ENCODE results near the gene SPAG4. TPM values are rescaled to one million over a fixed set of nuclear protein-coding genes. Genes with fewer than 3 reads are reported as not detected.

SPAG4 gene, protein sequence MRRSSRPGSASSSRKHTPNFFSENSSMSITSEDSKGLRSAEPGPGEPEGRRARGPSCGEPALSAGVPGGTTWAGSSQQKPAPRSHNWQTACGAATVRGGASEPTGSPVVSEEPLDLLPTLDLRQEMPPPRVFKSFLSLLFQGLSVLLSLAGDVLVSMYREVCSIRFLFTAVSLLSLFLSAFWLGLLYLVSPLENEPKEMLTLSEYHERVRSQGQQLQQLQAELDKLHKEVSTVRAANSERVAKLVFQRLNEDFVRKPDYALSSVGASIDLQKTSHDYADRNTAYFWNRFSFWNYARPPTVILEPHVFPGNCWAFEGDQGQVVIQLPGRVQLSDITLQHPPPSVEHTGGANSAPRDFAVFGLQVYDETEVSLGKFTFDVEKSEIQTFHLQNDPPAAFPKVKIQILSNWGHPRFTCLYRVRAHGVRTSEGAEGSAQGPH
- 2.6 to 8.0 TPM (median 5.2 TPM) in 5 replicates for total RNA-seq (2022; extraction: Qiagen RNA extraction; ENCODE audit: low read depth)

DNA sequence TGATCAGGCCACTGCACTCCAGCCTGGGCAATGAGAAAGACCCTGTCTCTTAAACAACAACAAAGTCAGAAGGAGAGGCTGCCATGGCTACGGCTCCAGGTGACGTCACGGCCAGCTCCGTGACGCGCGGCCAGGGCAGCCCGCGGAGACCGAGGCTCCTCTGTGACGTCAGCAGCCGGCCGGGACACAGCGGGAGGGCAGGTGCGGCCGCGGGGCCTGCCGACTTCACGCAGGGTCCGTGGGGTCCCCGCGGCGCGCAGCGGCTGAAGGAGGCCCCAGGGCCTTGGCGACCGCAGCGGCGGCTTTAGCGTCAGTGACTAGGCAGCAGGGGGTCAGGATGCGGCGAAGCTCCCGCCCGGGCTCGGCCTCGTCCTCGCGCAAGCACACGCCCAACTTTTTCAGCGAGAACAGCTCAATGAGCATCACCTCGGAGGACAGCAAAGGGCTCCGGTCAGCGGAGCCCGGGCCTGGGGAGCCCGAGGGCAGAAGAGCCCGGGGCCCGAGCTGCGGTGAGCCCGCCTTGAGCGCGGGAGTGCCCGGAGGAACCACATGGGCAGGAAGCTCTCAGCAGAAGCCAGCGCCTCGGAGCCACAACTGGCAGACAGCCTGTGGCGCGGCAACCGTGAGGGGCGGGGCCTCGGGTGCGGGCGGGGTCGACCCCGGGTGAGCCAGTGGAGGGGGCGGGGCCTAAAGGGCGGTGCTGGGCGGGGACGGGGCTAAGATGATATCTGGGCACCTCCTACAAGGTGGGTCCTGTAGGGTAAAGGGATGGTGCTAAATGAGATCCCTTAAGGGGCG is at the start of gene SPAG4:
Gene SPAG4, plus strand, starts transcription at position 163 of the 798 bp plus-strand sequence. Its CDS starts 175 bp downstream, at position 338.

DNA sequence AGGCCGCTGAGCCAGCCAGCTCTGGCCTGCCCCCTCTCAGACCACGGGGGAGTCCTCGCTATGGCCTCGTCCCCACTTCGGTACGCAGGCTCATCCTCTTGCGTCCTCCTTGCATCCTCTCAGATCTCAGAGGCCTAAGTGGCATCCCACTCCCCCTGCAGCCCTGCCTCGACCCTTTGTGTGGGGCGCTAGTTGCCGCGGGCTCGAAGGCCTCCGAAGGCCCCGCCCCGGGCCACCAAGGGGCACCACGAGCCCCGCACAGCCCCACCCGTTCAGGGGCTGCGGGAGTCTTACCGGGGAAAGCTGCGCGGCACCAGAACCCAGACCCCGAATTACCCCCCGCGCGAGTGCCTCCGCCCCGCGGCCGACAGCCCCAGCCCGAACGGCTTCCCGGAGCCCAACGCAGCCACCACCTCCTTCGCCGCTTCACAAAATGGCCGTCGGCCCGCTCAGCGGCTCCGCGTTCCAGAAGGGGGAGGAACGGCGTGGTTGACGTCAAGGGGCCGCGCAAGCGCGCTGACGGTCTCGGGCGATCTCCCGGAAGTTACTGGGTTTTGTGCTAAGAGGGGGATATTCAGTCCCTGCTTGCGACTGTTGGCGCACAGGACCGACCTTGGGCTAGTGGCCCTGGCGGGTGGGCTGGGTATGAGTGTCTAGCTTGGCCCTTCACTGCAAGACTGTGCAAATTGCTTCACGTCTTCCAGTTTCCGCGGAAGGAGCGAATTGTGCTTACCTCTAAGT is 49.0 kb downstream of the SPAG4 start, which contains the start of the genes CPNE1 and RBM12:
Gene CPNE1, minus strand, starts transcription at position 435 of the 741 bp plus-strand sequence. CDS start 31,977 bp downstream, outside the sequence.
Gene RBM12, minus strand, starts transcription at position 435 of the 741 bp plus-strand sequence. CDS start 9,578 bp downstream, outside the sequence.

Other genes with a start within 250 kb of the SPAG4 start
- gene UQCC1, start 203.9 kb upstream of the SPAG4 start, total RNA-seq (2022; extraction: Qiagen RNA extraction; ENCODE audit: low read depth): 32.3 to 35.9 TPM (median 33.9 TPM) in 5 replicates
- gene GDF5, start 177.6 kb upstream of the SPAG4 start, total RNA-seq (2022; extraction: Qiagen RNA extraction; ENCODE audit: low read depth): not detected in 5 replicates
- gene CEP250, start 160.2 kb upstream of the SPAG4 start, total RNA-seq (2022; extraction: Qiagen RNA extraction; ENCODE audit: low read depth): 20.5 to 34.9 TPM (median 26.3 TPM) in 5 replicates
- gene C20orf173, start 86.2 kb upstream of the SPAG4 start, total RNA-seq (2022; extraction: Qiagen RNA extraction; ENCODE audit: low read depth): not detected in 5 replicates
- gene ERGIC3, start 73.8 kb upstream of the SPAG4 start, total RNA-seq (2022; extraction: Qiagen RNA extraction; ENCODE audit: low read depth): 211 to 251 TPM (median 247 TPM) in 5 replicates
- 151 to 238 TPM (median 223 TPM) in 5 replicates for gene CPNE1, start 49.1 kb downstream of the SPAG4 start, total RNA-seq (2022; extraction: Qiagen RNA extraction; ENCODE audit: low read depth)
- gene RBM12, start 49.1 kb downstream of the SPAG4 start, total RNA-seq (2022; extraction: Qiagen RNA extraction; ENCODE audit: low read depth): 69.7 to 108 TPM (median 81.8 TPM) in 5 replicates
- 21.2 to 44.3 TPM (median 38.4 TPM) in 5 replicates for gene NFS1, start 83.5 kb downstream of the SPAG4 start, total RNA-seq (2022; extraction: Qiagen RNA extraction; ENCODE audit: low read depth)
- 224 to 385 TPM (median 331 TPM) in 5 replicates for gene ROMO1, start 83.6 kb downstream of the SPAG4 start, total RNA-seq (2022; extraction: Qiagen RNA extraction; ENCODE audit: low read depth)
- 187 to 251 TPM (median 200 TPM) in 5 replicates for gene RBM39, start 126.4 kb downstream of the SPAG4 start, total RNA-seq (2022; extraction: Qiagen RNA extraction; ENCODE audit: low read depth)
- 25.6 to 39.8 TPM (median 27.9 TPM) in 5 replicates for gene PHF20, start 156.2 kb downstream of the SPAG4 start, total RNA-seq (2022; extraction: Qiagen RNA extraction; ENCODE audit: low read depth)